ENCODE results near the gene SPAG5. TPM values are rescaled to one million over a fixed set of nuclear protein-coding genes. Genes with fewer than 3 reads are reported as not detected.

The SPAG5 gene
- total RNA-seq, 1 experiment from 2014 or later: 73.0 TPM

DNA sequence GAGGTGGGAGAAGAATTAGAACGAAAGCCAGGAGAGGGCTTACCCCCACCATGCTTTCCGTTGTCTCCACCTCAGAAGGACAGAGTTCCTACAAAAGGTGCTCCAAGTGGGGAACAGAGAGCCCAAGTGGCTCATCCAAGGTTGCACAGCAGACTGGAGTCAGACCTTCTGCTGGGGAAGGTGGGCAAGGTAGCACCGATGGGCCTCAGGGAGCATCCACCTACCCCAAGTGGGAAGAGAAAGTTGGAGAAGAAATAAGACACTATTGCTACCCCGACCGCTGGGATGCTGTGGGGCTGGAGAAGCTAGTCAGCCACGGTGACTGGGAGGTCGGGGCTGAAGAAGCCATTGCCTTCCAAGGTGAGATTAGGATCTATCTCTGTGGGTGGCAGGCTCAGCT, 67.9 kb downstream of the SPAG5 start:
- no peak for DNase-seq (ENCODE audit: low read depth)
- in situ Hi-C loops (cut with HindIII; ENCODE audit: low pct_unique_long_range_greater_than_20kb, low sequenced_read_pairs): no loop called here

DNA sequence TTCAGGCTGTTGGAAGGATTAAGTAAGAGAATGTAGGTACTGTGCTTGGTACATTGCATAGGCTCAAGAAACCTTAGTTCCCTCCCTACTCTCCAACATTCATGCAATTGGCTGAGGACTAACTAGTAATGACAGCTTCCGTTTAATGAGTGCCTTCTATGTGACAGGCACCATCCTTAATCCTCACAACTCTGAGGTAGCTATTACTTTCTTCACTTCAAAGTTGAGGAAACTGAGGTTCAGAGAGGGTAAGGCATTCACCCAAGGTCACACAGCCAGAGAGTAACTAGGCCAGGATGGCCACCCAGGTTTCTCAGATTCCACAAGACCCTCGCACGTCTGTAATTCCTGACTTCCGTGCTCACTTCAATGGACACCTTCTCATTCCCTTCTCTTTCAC, 68.6 kb downstream of the SPAG5 start:
- DNase-seq (ENCODE audit: low read depth): no peak
- in situ Hi-C loops (cut with HindIII; ENCODE audit: low pct_unique_long_range_greater_than_20kb, low sequenced_read_pairs): no loop called here

DNA sequence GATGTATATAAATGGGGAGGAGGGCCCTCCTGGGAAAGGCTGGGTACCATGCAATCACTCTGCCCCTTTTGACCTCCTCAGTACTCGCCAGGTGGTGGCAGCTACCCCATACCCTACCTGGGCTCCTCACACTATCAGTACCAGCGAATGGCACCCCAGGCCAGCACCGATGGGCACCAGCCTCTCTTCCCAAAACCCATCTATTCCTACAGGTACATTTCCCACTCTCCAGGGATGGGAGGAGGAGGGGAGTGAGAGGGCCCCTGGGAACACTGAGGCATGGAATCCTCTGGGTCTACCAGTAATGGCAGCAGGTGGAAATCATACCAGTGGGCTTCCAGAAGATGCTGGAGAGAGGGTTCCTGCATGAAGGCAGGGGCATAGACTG, 69.8 kb downstream of the SPAG5 start:
- no peak for DNase-seq (ENCODE audit: low read depth)
- in situ Hi-C loops (cut with HindIII; ENCODE audit: low pct_unique_long_range_greater_than_20kb, low sequenced_read_pairs): no loop called here

DNA sequence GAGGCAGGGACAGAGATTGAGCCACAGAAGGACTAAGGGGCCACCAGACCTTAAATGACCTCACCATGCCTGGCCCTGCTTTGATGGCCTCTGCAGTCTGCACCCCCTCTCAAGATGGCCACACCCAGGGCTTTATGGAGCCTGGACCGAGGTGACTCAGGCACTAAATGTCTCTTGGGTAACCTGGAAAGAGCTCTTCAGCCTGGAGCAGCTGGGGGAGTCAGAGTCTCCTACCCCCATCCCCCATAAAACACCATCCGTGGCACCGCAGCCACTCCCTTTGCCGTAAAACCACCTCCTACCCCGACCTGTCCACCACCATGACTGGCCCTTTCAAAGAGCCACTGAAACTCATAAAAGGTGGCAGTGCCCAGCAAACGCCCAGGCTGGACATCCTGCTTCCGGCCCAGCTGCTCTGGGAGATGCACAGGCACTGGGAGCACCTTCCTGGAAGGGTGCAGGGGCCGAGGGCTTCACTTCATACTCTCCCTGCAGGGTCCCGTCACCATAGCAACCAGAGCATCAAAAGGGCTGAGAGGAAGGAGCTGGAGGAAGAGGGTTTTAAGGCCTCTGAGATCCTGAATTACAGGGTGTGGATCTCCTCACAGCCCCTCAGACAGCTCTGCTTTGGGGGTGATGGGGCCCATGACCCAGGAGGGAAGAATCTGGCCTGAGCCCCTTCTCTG, 70.4 kb downstream of the SPAG5 start:
- no peak for DNase-seq (ENCODE audit: low read depth)
- in situ Hi-C loops (cut with HindIII; ENCODE audit: low pct_unique_long_range_greater_than_20kb, low sequenced_read_pairs): no loop called here

DNA sequence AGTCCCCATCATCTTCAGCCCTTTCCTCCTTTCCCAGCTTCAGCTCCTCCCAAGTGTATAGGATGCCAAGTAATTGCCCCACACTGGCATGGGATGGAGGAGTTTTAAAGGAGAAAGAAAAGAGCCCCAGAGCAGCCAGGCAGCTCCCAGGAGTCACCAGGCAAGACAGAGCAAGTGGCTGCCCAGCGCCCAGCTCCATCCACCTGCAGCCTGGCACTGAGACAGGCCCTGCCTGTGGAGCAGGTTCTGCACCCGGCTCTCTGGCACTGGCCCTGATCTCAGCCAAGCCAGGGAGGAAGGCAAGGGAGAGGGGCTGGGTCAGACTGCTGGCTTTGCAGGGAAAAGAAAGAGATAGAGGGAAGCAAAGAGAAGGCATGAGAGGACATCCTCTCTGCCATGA, 71.0 kb downstream of the SPAG5 start:
- in situ Hi-C loops (cut with HindIII; ENCODE audit: low pct_unique_long_range_greater_than_20kb, low sequenced_read_pairs): no loop called here
- no peak for DNase-seq (ENCODE audit: low read depth)

Other genes starting within 250 kb of the SPAG5 start
- gene POLDIP2, start 241.5 kb downstream of the SPAG5 start, total RNA-seq (2014; rRNA removed; shearing (Covaris generic); ENCODE audit: low replicate concordance): 138 and 185 TPM in 2 replicates
- not detected in 2 replicates for gene SEBOX, start 233.8 kb downstream of the SPAG5 start, total RNA-seq (2014; rRNA removed; shearing (Covaris generic); ENCODE audit: low replicate concordance)
- not detected in 2 replicates for gene VTN, start 228.7 kb downstream of the SPAG5 start, total RNA-seq (2014; rRNA removed; shearing (Covaris generic); ENCODE audit: low replicate concordance)
- gene SARM1, start 227.3 kb downstream of the SPAG5 start, total RNA-seq (2014; rRNA removed; shearing (Covaris generic); ENCODE audit: low replicate concordance): 4.2 and 5.0 TPM in 2 replicates
- gene SLC46A1, start 192.8 kb downstream of the SPAG5 start, total RNA-seq (2014; rRNA removed; shearing (Covaris generic); ENCODE audit: low replicate concordance): 24.3 and 33.0 TPM in 2 replicates
- not detected in 2 replicates for gene SLC13A2, start 125.4 kb downstream of the SPAG5 start, total RNA-seq (2014; rRNA removed; shearing (Covaris generic); ENCODE audit: low replicate concordance)
- gene FOXN1, start 92.7 kb downstream of the SPAG5 start, total RNA-seq (2014; rRNA removed; shearing (Covaris generic); ENCODE audit: low replicate concordance): not detected in 2 replicates
- 47.6 and 67.4 TPM in 2 replicates for gene UNC119, start 46.4 kb downstream of the SPAG5 start, total RNA-seq (2014; rRNA removed; shearing (Covaris generic); ENCODE audit: low replicate concordance)
- gene PIGS, start 27.5 kb downstream of the SPAG5 start, total RNA-seq (2014; rRNA removed; shearing (Covaris generic); ENCODE audit: low replicate concordance): 62.5 and 73.2 TPM in 2 replicates
- gene ALDOC, start 22.1 kb downstream of the SPAG5 start, total RNA-seq (2014; rRNA removed; shearing (Covaris generic); ENCODE audit: low replicate concordance): 178 and 219 TPM in 2 replicates
- 0.70 and 3.2 TPM in 2 replicates for gene RSKR, start 15.2 kb upstream of the SPAG5 start, total RNA-seq (2014; rRNA removed; shearing (Covaris generic); ENCODE audit: low replicate concordance)
- 62.0 and 73.6 TPM in 2 replicates for gene BLTP2, start 46.1 kb upstream of the SPAG5 start, total RNA-seq (2014; rRNA removed; shearing (Covaris generic); ENCODE audit: low replicate concordance)
- gene SDF2, start 62.9 kb upstream of the SPAG5 start, total RNA-seq (2014; rRNA removed; shearing (Covaris generic); ENCODE audit: low replicate concordance): 70.4 and 79.9 TPM in 2 replicates
- 12.6 and 16.8 TPM in 2 replicates for gene SUPT6H, start 63.2 kb upstream of the SPAG5 start, total RNA-seq (2014; rRNA removed; shearing (Covaris generic); ENCODE audit: low replicate concordance)
- gene PROCA1, start 112.9 kb upstream of the SPAG5 start, total RNA-seq (2014; rRNA removed; shearing (Covaris generic); ENCODE audit: low replicate concordance): 4.2 and 7.4 TPM in 2 replicates
- 394 and 482 TPM in 2 replicates for gene RAB34, start 118.8 kb upstream of the SPAG5 start, total RNA-seq (2014; rRNA removed; shearing (Covaris generic); ENCODE audit: low replicate concordance)
- gene RPL23A, start 121.0 kb upstream of the SPAG5 start, total RNA-seq (2014; rRNA removed; shearing (Covaris generic); ENCODE audit: low replicate concordance): 631 and 1,120 TPM in 2 replicates
- gene TLCD1, start 127.2 kb upstream of the SPAG5 start, total RNA-seq (2014; rRNA removed; shearing (Covaris generic); ENCODE audit: low replicate concordance): 10.6 and 43.5 TPM in 2 replicates
- 2.2 and 3.5 TPM in 2 replicates for gene NEK8, start 129.8 kb upstream of the SPAG5 start, total RNA-seq (2014; rRNA removed; shearing (Covaris generic); ENCODE audit: low replicate concordance)
- 49.3 and 61.6 TPM in 2 replicates for gene TRAF4, start 145.0 kb upstream of the SPAG5 start, total RNA-seq (2014; rRNA removed; shearing (Covaris generic); ENCODE audit: low replicate concordance)
- gene FAM222B, start 243.8 kb upstream of the SPAG5 start, total RNA-seq (2014; rRNA removed; shearing (Covaris generic); ENCODE audit: low replicate concordance): 1.4 and 2.6 TPM in 2 replicates